DOHH2 (cell line): Measurements from ENCODE around the gene PITPNC1.

Experiments used
- EZH2phosphoT487 ChIP-seq: fragments of 200-600 bp; sonication (generic); IDR thresholded peaks from 2 replicates; pipeline ENCODE4 v1.6.1; 2017; ENCODE audit warnings: borderline replicate concordance, mild to moderate bottlenecking, antibody characterized with exemption, low read length, moderate library complexity, mixed read lengths
- TF ChIP-seq, protein P1 (sequence below): fragments of 200-600 bp; sonication (generic); IDR thresholded peaks from one replicate; pipeline ENCODE4 v1.5.1; 2014; ENCODE audit warnings: antibody characterized with exemption, mild to moderate bottlenecking, low read depth, low read length; ENCODE audit not compliant: poor library complexity, severe bottlenecking

DNA sequence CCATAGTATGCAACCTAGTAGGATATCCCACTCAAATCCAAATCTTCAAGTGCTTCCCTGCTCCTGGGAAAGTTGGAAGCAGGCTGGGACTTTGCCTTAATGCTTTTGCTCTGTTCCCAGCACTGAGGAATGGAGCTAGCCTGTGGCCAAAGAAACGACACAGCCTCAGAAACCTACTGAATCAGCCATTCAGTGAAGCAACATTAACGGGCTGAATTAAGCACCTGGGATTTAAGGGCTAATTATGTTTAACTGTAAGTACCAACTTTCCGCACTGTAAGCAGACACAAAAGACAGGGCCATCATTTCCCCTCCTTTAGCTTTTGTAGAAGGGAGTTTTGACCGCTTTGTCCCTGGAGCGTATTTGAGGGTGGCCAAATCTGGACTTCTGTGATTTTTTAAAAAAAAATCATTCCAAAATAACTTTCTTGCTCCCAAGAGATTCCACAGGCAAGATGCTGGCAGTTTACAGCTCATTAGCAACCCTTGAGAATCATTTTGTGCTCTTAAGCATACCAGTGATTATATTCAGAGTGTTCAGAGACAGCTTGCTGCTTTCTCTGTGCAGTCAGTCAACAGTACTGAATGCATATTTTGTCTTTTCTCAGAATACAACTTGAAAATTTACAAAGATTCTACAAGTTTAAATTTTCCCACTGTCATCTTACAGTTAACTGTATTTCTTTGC, 323.1 kb downstream of the PITPNC1 start:
- TF ChIP-seq, protein P1, sequence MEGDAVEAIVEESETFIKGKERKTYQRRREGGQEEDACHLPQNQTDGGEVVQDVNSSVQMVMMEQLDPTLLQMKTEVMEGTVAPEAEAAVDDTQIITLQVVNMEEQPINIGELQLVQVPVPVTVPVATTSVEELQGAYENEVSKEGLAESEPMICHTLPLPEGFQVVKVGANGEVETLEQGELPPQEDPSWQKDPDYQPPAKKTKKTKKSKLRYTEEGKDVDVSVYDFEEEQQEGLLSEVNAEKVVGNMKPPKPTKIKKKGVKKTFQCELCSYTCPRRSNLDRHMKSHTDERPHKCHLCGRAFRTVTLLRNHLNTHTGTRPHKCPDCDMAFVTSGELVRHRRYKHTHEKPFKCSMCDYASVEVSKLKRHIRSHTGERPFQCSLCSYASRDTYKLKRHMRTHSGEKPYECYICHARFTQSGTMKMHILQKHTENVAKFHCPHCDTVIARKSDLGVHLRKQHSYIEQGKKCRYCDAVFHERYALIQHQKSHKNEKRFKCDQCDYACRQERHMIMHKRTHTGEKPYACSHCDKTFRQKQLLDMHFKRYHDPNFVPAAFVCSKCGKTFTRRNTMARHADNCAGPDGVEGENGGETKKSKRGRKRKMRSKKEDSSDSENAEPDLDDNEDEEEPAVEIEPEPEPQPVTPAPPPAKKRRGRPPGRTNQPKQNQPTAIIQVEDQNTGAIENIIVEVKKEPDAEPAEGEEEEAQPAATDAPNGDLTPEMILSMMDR: no peak
- no peak for TF ChIP-seq EZH2phosphoT487
